Hepatocyte (in vitro differentiated cells): ENCODE measurements around the gene EMSY. TPM values are rescaled to one million over a fixed set of nuclear protein-coding genes. Genes with fewer than 3 reads are reported as not detected.

Source experiments
- DNase-seq: peaks from one replicate; pipeline ENCODE4 v3.0.0-alpha.2; 2016; ENCODE audit warnings: low spot score
- H2AFZ ChIP-seq: fragments of 200-600 bp; sonication (generic); 2 replicates; pipeline ENCODE4 v1.6.0; 2016; ENCODE audit warnings: antibody characterized with exemption, mild to moderate bottlenecking
- H3K27ac ChIP-seq: fragments of 200-600 bp; sonication (generic); 2 replicates; pipeline ENCODE4 v1.5.1; 2016; ENCODE audit warnings: mild to moderate bottlenecking
- H3K27me3 ChIP-seq: fragments of 200-600 bp; sonication (generic); 2 replicates; pipeline ENCODE4 v1.6.1; 2016
- H3K36me3 ChIP-seq: fragments of 200-600 bp; sonication (generic); replicated peaks from 2 replicates; pipeline ENCODE4 v1.5.1; 2016; ENCODE audit warnings: low read depth; ENCODE audit not compliant: insufficient read depth
- H3K4me1 ChIP-seq: fragments of 200-600 bp; sonication (generic); 2 replicates; pipeline ENCODE4 v1.5.1; 2016; ENCODE audit warnings: mild to moderate bottlenecking, moderate library complexity; ENCODE audit not compliant: insufficient read depth
- H3K4me2 ChIP-seq: fragments of 200-600 bp; sonication (generic); 2 replicates; pipeline ENCODE4 v1.6.0; 2016
- H3K4me3 ChIP-seq: fragments of 200-600 bp; sonication (generic); 2 replicates; pipeline ENCODE4 v1.5.1; 2016; ENCODE audit warnings: mild to moderate bottlenecking
- H3K79me2 ChIP-seq: fragments of 200-600 bp; sonication (generic); 2 replicates; pipeline ENCODE4 v1.6.0; 2017; ENCODE audit warnings: mild to moderate bottlenecking
- H3K9me2 ChIP-seq: fragments of 200-600 bp; sonication (generic); replicated peaks from 2 replicates; pipeline ENCODE4 v1.6.0; 2017; ENCODE audit warnings: mild to moderate bottlenecking; ENCODE audit not compliant: insufficient read depth
- H3K9me3 ChIP-seq: fragments of 200-600 bp; sonication (generic); 2 replicates; pipeline ENCODE4 v1.5.1; 2016; ENCODE audit warnings: low read depth, mild to moderate bottlenecking
- H4K20me1 ChIP-seq: fragments of 200-600 bp; sonication (generic); 2 replicates; pipeline ENCODE4 v1.6.0; 2016; ENCODE audit warnings: mild to moderate bottlenecking; ENCODE audit not compliant: insufficient read depth, poor library complexity, severe bottlenecking
- CTCF ChIP-seq: fragments of 200-600 bp; sonication (generic); IDR thresholded peaks from 2 replicates; pipeline ENCODE4 v1.5.1; 2016; ENCODE audit warnings: antibody characterized with exemption, mild to moderate bottlenecking; ENCODE audit not compliant: poor library complexity
- EZH2 ChIP-seq: fragments of 200-600 bp; sonication (generic); IDR thresholded peaks from 2 replicates; pipeline ENCODE4 v1.6.1; 2016; ENCODE audit warnings: antibody characterized with exemption, mild to moderate bottlenecking, borderline replicate concordance
- EZH2phosphoT487 ChIP-seq: fragments of 200-600 bp; sonication (generic); IDR thresholded peaks from one replicate; pipeline ENCODE4 v1.6.1; 2018; ENCODE audit warnings: antibody characterized with exemption, mild to moderate bottlenecking, low read depth, moderate library complexity; ENCODE audit not compliant: unreplicated experiment, severe bottlenecking
- WGBS: methylation state at CpG from one replicate; pipeline ENCODE4 v1.1.6; 2016; ENCODE audit warnings: low lambda C conversion rate; ENCODE audit errors: missing lambda C conversion rate; 5-methylcytosine and 5-hydroxymethylcytosine counted together
- polyA plus RNA-seq: library from polyadenylated mRNA; unstranded; fragments of >200 nt; fragmentation: Nextera tagmentation; extraction: Ambion mirVana; gene quantifications from 2 replicates; pipeline ENCODE4 v1.2.1, GENCODE V29; 2016
- total RNA-seq: library from RNA; depleted of rRNA; stranded (reverse); fragments of >200 nt; gene quantifications from 2 replicates; pipeline ENCODE4 v1.2.3, GENCODE V29; 2014

EMSY gene
- total and polyA plus RNA-seq, 2 experiments from 2014 or later, result 8.2 to 19.4 TPM

DNA sequence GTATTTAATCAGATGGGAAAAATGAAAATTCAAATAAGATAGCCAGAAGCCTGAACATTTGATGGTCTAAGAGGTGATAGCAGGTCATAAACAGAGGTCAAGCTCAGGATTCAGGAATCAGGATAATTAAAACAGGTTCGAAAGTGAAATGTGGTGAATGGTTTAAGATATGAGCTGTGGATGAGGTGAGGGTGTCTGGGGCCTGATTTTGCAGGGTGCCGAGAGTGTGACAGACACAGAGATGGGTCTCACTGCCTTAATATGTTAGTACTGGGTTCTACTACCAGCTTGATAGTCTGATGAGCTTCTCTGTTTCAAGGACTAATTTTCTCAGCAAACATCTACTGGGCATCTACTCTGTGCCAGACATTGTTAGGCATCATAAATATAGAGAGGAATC, 19.9 kb upstream of the EMSY start:
- Histone ChIP-seq H3K9me2 (no peaks in the 10 kb centered on the region), H3K79me2 (no peaks in the 10 kb centered on the region), H4K20me1 (no peaks in the 10 kb centered on the region), H3K4me2 (no peak overlapping the region), H3K9me3 (no peaks in the 10 kb centered on the region), H3K27me3 (no peaks in the 10 kb centered on the region), H3K4me3 (no peak overlapping the region), H3K4me1 (no peaks in the 10 kb centered on the region), H3K27ac (no peak overlapping the region), H3K36me3 (no peaks in the 10 kb centered on the region), H2AFZ (no peak overlapping the region)
- no peak for DNase-seq
- TF ChIP-seq EZH2 (no peak), CTCF (no peak), EZH2phosphoT487 (no peak)
- 86% methylated on average over 2 of the region's 2 CpGs for WGBS

DNA sequence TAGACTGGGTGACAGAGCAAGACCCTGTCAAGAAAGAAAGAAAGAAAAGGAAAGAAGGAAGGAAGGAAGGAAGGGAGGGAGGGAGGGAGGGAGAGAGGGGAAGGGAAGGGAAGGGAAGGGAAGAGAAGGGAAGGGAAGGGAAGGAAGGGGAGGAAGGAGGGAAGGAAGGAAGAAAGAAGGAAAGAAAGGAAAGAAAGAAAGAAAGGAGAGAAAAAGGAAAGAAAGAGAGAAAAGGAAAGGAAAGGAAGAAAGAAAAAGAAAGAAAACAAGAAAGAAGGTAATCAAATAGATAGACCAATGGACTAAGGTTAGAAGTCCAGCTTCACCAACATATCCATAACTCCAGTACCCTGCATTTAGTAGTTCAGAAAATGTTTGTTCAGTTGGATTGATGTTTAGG, 18.2 kb upstream of the EMSY start:
- Histone ChIP-seq H3K4me2 (no peak overlapping the region), H3K36me3 (no peaks in the 10 kb centered on the region), H4K20me1 (no peaks in the 10 kb centered on the region), H3K79me2 (no peaks in the 10 kb centered on the region), H3K4me1 (no peaks in the 10 kb centered on the region), H3K9me2 (no peaks in the 10 kb centered on the region), H3K9me3 (no peaks in the 10 kb centered on the region), H3K4me3 (no peak overlapping the region), H2AFZ (no peak overlapping the region), H3K27me3 (no peaks in the 10 kb centered on the region), H3K27ac (no peak overlapping the region)
- DNase-seq, result no peak
- TF ChIP-seq EZH2phosphoT487 (no peak), EZH2 (no peak), CTCF (no peak)

DNA sequence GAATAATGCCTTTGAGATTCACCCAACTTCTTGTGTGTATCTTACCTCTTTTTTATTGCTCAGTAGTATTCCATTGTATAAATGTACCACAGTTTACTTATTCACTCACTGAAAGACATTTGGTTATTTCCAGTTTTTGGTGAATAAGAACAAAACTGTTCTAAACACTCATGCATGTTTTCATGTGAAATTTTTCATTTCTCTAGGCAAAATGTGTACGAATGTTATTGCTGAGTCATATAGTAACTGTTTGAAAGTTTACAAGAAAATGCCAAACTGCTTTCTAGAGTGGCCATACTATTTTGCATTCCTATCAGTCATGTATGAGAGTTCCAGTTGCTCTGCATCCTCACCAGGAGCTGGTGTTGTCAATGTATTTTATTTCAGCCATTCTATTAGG, 8.8 kb upstream of the EMSY start:
- H3K27ac ChIP-seq, result no peak overlapping the region
- no peak for DNase-seq
- no peak overlapping the region for H2AFZ ChIP-seq
- H3K79me2 ChIP-seq, result no peaks in the 10 kb centered on the region
- H3K4me2 ChIP-seq, result no peak overlapping the region
- no peaks in the 10 kb centered on the region for H4K20me1 ChIP-seq
- WGBS, result 92% methylated on average over 1 of the region's 1 CpG
- H3K36me3 ChIP-seq, result no peaks in the 10 kb centered on the region
- H3K27me3 ChIP-seq, result no peaks in the 10 kb centered on the region
- H3K4me3 ChIP-seq, result no peak overlapping the region
- no peak for TF ChIP-seq EZH2
- no peak for TF ChIP-seq EZH2phosphoT487
- no peak for TF ChIP-seq CTCF
- H3K9me3 ChIP-seq, result no peaks in the 10 kb centered on the region
- H3K9me2 ChIP-seq, result no peaks in the 10 kb centered on the region
- no peaks in the 10 kb centered on the region for H3K4me1 ChIP-seq

DNA sequence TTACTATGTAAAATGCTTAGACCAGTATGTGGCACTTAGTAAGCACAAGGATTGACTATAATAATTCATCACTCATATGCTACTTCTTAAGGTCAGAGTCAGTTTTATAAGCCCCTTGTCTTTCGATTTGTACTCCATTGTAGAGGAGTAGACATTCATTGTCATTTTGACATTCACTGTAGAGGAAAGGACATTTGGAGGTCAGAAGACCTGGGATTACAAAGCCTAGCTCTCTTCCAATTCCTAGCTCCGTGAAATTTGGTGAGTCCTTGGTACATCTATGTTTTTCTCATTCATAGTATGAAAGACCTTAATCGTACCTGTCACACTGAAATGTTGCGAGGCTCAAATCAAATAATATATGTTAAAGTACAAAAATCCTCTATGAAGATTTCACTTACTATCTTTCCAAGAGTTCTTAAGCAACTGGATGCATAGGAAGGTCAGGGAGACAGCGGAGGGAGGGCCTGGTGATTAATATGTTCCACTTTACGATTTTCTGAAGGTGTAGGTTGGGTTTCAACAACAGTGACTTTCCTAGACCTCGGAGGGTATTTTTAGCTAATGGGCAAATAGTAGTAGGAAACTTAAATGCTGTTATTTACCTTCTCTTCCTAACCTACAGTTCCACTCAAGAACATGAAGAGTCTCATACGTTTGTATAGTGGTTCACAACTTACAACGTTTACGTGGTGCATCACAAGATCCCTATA, 1.4 kb upstream of the EMSY start:
- no peaks in the 10 kb centered on the region for H3K27me3 ChIP-seq
- no peaks in the 10 kb centered on the region for H3K36me3 ChIP-seq
- no peak overlapping the region for H2AFZ ChIP-seq
- H3K9me2 ChIP-seq, result no peaks in the 10 kb centered on the region
- H4K20me1 ChIP-seq, result peaks cover 8% of the 10 kb centered on the region
- peak; percentile 34 for DNase-seq
- H3K27ac ChIP-seq, result peak overlapping the region; percentile 91
- WGBS, result 41% methylated on average over 10 of the region's 10 CpGs
- peaks cover 13% of the 10 kb centered on the region for H3K4me1 ChIP-seq
- no peak for TF ChIP-seq EZH2phosphoT487
- no peak for TF ChIP-seq EZH2
- no peak for TF ChIP-seq CTCF
- H3K4me3 ChIP-seq, result peak overlapping the region; percentile 34
- peaks cover 50% of the 10 kb centered on the region for H3K79me2 ChIP-seq
- H3K9me3 ChIP-seq, result no peaks in the 10 kb centered on the region
- H3K4me2 ChIP-seq, result peak overlapping the region; percentile 82
